Stimulated activated naive CD4-positive, alpha-beta T cell (primary cell): ENCODE data around the gene FAM167B.
A peak's percentile ranks its signal among the peaks of the same experiment; 100 is the strongest.

Experiments used
- DNase-seq, 6 experiments: peaks; one replicate each; lab custom pipeline; 2025; lab: John Stamatoyannopoulos, UW

Gene FAM167B

DNA sequence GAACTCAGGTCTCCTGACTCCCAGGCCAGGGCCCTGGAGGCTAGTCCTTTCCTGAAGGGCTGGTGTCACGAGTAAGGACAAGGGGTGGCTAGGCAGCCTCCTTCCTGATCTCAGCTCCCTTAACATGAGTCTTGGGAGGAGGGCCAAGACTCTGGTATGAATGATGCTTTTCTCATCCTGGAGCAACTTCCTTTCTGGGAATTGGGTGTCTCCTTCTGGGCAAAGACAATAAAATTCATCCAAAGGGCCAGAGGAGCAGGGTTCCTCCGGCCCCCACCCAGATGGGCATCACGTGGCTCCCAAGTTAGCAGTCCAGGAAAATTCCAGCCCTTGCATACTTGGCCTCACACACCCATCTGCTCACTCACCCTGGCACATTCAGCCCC is at the start of gene FAM167B:
TSS of gene FAM167B (plus strand) at position 335 of the 386 bp plus-strand sequence. CDS start 200 bp downstream, outside the sequence.
- DNase-seq, result no peak

GRCh38 chr1:32197837-32198236 is 49.2 kb upstream of the FAM167B start:
- no peak for DNase-seq

GRCh38 chr1:32198237-32199042 is 48.6 kb upstream of the FAM167B start:
- no peak for DNase-seq

- DNase-seq, result no peak
These were observed 47.8 kb upstream of the FAM167B start for GRCh38 chr1:32199043-32199716.

GRCh38 chr1:32199717-32200072 is 47.3 kb upstream of the FAM167B start:
- DNase-seq, result no peak

- DNase-seq, result peak; percentile 46 to 80 (median 64)
These were observed 46.6 kb upstream of the FAM167B start, which contains the start of gene CCDC28B for GRCh38 chr1:32200226-32201010. TSS of gene CCDC28B (plus strand) at chr1:32200595. CDS start at chr1:32201936, 1,341 bp downstream.

DNA sequence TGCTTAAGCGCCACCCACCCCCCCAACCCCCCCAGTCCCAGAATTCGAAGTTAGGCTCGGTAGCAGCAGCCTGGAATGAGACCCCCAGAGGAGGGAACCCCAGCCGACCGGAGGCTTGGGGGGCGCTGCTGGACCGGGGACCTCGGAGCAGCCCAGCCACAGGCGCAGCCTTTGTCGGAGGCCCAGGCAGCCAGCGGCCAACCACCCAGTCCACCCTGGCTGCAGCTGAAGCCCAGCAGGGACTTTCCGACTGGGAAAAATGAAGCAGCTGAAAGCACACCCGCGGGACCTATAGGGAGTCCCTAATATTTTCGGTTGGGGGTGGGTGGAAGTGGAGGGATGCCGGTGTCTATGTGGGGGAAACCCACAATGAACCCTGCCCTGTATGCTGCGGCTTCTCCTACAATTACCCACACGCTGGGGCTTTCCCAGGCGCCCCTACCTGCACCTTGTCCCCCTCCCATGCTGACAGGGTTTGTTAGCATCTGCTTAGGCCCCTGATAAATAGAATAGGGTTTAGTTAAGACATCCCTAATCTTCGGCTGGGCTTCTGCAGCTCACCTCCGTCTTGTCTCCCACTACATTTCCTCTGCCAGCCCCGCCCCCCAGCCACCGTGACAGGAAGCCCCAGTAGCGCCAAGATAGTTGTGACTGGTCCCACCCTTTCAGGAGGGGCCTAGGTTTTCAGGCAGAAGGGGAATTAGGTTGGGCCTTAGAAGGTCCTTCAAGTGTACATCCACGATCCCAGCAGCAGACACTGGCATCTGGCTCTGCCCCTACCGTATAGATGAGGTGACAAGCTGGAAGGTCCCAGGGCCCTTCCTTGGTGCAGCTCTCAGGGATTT is 45.8 kb upstream of the FAM167B start:
- peak; percentile 66 to 80 (median 76) for DNase-seq

DNA sequence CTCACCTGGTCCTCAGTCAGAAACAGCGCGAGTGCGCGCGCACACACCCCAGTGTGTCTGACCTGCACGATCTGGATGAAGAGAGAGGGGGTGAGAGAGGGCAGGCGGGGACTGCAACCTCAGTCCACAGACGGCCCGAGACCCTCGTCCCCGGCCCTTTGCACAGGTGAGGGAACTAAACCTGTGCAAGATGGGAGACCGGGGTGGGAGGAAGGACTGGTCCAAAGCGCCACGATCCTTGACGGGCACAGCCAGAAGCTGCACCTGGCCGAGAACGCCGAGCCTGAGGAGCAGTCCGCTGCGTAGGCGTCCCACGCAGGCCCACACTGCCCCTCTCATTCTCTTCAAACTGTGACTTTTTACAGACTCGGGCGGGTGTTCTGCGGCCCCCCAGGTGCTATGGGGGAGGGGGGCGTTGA is 42.1 kb upstream of the FAM167B start:
- no peak for DNase-seq

DNA sequence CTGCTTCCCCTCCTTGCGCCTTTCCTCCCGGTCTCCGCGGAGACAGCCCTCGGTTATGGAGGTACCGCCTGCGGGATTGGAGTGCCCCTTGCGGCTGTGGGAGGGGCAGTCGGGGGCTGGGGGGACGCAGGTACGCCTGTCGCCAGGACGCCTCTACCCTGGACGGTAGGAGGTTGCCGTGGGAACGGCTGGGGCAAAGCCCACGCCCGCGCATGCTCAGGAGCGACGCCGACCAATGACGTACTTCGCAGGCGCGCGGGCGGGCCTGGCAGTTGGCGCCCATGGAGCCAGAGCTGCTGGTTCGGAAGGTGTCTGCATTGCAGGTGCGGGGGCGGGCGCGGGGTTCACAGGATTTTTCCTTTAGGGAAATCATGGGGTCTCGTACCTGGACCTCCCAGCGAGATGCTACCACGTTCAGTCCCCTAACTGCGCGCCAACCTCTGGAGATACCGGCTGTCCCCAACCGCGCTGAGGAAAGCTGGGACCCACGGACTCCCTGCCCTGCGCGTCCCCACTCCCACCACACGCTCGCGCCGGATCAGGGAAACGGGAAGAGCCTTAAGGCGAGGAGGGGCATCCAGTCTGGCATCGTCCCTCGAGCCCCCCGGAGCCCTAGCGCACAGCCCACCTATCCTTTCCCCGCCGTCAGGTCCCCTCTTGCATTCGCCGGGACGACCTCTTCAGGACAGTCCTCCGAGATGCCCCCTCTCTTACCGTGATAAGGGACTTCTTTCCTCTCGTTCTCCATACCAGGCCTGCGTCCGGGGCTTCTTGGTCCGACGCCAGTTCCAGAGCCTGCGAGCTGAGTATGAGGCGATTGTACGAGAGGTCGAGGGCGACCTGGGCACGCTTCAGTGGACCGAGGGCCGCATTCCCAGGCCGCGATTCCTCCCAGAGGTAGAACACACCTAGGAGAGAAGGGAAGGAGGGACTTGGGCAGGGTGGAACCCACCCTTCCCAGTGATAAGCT is 41.3 kb upstream of the FAM167B start, which contains the start of gene IQCC:
TSS of gene IQCC (plus strand) at position 271 of the 970 bp plus-strand sequence. CDS start at position 282, 11 bp downstream.
- DNase-seq, result peak; percentile 69 to 84 (median 82)

- no peak for DNase-seq
These were observed 38.6 kb upstream of the FAM167B start for GRCh38 chr1:32208469-32208868.

- DNase-seq, result no peak
These were observed 38.1 kb upstream of the FAM167B start, which contains the start of gene DCDC2B for GRCh38 chr1:32208891-32209328. TSS of gene DCDC2B (plus strand) at chr1:32209089. CDS start at chr1:32209094, 5 bp downstream.

GRCh38 chr1:32215629-32216480 is 31.2 kb upstream of the FAM167B start:
- peak in 5 of 6 experiments; percentile 17 to 59 (median 43) for DNase-seq

GRCh38 chr1:32216566-32216965 is 30.5 kb upstream of the FAM167B start:
- no peak for DNase-seq

DNA sequence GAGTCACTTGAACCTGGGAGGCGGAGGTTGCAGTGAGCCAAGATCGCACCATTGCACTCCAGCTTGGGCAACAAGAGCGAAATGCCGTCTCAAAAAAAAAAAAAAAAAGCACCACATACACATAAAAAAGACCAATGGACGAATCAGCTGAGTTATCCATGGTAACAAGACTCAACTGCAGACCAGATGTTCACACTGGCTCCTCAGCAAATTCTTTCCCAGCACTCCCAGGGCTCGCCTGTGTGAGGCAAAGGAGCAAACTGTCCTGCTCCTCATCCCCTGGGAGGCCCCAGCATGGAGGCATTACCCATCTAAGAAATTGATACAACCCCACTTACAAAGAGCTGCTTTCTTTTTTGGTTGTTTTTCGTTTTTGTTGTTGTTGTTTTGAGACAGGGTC is 28.0 kb upstream of the FAM167B start:
- no peak for DNase-seq

- DNase-seq, result no peak
These were observed 26.1 kb upstream of the FAM167B start for GRCh38 chr1:32220746-32221580.

- no peak for DNase-seq
These were observed 25.4 kb upstream of the FAM167B start for GRCh38 chr1:32221581-32221979.

- peak; percentile 80 to 90 (median 88) for DNase-seq
These were observed 24.9 kb upstream of the FAM167B start, which contains the start of the genes EIF3I and TMEM234 for GRCh38 chr1:32221980-32222755. TSS of gene EIF3I (plus strand) at chr1:32222407. CDS start at chr1:32222442, 35 bp downstream. TSS of gene TMEM234 (minus strand) at chr1:32222353. CDS start at chr1:32222322, 31 bp downstream.
